ENCODE results near the gene PPT1.

DNA sequence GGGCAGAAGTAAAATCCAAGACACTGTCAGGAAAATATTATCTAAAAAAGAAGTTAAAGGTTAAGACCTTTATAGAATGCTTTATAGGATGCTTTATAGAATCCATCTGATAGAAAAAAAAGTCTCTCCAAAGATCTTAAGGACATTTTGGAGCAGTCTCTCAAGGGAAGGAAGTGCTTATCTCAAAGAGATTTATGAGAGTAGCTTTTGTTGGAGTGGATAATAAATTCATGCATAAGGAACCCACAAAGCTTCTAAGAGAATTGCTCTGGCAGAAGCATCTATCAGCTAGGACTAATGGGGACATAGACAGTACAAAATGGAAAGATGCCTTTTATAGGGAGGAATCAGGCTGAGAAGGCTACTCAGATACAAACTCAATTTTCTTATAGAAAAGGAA lies 69.4 kb downstream of the PPT1 start:
- TF ChIP-seq, protein P1, sequence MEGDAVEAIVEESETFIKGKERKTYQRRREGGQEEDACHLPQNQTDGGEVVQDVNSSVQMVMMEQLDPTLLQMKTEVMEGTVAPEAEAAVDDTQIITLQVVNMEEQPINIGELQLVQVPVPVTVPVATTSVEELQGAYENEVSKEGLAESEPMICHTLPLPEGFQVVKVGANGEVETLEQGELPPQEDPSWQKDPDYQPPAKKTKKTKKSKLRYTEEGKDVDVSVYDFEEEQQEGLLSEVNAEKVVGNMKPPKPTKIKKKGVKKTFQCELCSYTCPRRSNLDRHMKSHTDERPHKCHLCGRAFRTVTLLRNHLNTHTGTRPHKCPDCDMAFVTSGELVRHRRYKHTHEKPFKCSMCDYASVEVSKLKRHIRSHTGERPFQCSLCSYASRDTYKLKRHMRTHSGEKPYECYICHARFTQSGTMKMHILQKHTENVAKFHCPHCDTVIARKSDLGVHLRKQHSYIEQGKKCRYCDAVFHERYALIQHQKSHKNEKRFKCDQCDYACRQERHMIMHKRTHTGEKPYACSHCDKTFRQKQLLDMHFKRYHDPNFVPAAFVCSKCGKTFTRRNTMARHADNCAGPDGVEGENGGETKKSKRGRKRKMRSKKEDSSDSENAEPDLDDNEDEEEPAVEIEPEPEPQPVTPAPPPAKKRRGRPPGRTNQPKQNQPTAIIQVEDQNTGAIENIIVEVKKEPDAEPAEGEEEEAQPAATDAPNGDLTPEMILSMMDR (IDR thresholded peaks at IDR 0.05), result no peak
- TF ChIP-seq POLR2A (IDR thresholded peaks at IDR 0.05) (no peak), POLR2AphosphoS5 (IDR thresholded peaks at IDR 0.05) (no peak), EP300 (IDR thresholded peaks at IDR 0.05) (no peak)
